ENCODE measurements around the gene TRPC4AP. TPM values are rescaled to one million over a fixed set of nuclear protein-coding genes. Genes with fewer than 3 reads are reported as not detected.

TRPC4AP gene
- total and polyA plus RNA-seq, 10 of the 15 experiments (the other 5 are each of a cell fraction or from before 2014, with no cell fraction given) = 1.1 to 61.7 (median 41.2) TPM

DNA sequence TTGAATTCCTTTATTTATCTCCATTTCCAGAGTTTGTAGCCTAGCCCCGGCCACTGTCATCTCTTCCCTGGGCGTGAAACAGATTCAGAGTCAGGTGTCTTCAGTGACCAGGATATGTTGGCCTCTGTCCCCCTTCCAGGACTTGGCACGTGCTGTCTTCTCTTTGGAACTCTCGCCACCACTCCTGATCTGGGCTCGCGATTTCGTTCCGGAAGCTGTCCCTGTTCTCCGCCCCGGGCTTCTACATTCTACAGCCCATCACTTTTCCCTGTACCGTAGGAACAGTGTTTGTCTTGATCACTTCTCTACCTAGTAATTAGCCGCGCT, 137.7 kb downstream of the TRPC4AP start (continued):
- peak; percentile 50 to 79; a peak in 2 of 4 replicates for TF ChIP-seq BHLHE40 (IDR thresholded peaks at IDR 0.05; ENCODE audit: borderline replicate concordance in 1 of 2, low read depth in 2 of 2, low read length in 1 of 2)
- TF ChIP-seq HDAC2 (IDR thresholded peaks at IDR 0.05) = no peak

DNA sequence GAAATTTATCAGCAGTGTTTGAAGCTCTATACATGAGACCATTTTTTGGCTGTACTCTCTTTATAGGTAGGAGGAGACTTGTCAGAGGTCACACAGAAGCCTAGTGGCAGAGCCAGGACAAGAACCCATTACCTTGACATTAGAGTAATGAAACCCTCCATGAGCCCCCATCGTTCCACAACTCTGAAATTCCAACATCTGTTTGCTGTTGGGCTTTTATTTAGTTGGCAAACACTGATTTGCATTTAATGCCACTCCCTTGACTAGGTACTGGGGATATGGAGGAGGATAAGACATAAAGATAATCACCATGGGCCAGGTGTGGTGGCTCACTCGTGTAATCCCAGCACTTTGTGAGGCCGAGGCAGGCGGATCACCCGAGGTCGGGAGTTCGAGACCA, 138.6 kb downstream of the TRPC4AP start:
- Histone ChIP-seq H3K27ac (ENCODE audit: control insufficient read depth, insufficient read depth) (no peak overlapping the region), H3K9ac (ENCODE audit: control insufficient read depth, insufficient read depth, low read length) (no peak overlapping the region), H4K20me1 (ENCODE audit: control insufficient read depth, insufficient read depth) (no peaks in the 10 kb centered on the region), H3K9me3 (replicated peaks; ENCODE audit: control insufficient read depth, insufficient read depth, low read length) (no peaks in the 10 kb centered on the region), H3K79me2 (ENCODE audit: control insufficient read depth, insufficient read depth, low read length) (0 out of 2 replicates have a peak, but pooled peaks cover 2% of the 10 kb centered on the region), H3K36me3 (ENCODE audit: control insufficient read depth in 2 of 2, insufficient read depth in 2 of 2, low read length in 1 of 2) (no peaks in the 10 kb centered on the region; a peak in 1 of 4 replicates), H3K4me2 (ENCODE audit: control insufficient read depth, insufficient read depth) (no peak overlapping the region), H2AFZ (ENCODE audit: control insufficient read depth, low read depth, low read length) (no peak overlapping the region), H3K27me3 (replicated peaks in 1 of 2; ENCODE audit: control insufficient read depth in 2 of 2, insufficient read depth in 2 of 2, low read length in 1 of 2) (no peaks in the 10 kb centered on the region), H3K4me3 (no peak overlapping the region), H3K4me1 (ENCODE audit: control insufficient read depth, insufficient read depth, low read length) (peaks cover 8% of the 10 kb centered on the region)
- ChIA-PET SMC1A (ENCODE audit: uncharacterized antibody, unreplicated experiment) (no interaction called here), POLR2A (no interaction called here), CTCF (interaction anchor here (0.7 kb wide), 1 partner anchor 19 kb away, joined by 3 read pairs; no protein-coding TSS in a partner anchor), RAD21 (ENCODE audit: unreplicated experiment) (no interaction called here)
- in situ Hi-C loops (cut with MboI) = no loop called here
- DNase-seq (ENCODE audit: low read depth, low spot score) (no peak), ATAC-seq (no peak), FAIRE-seq (no peak)
- WGBS (ENCODE audit: insufficient coverage, insufficient replicate concordance, low lambda C conversion rate, missing lambda C conversion rate) = 100% methylated on average over 7 of the region's 7 CpGs
- no TSS peak for BruUV-seq (replicated peaks)
- intact Hi-C loops (cut with micrococcal nuclease; ENCODE audit: unreplicated experiment) = no loop called here
- TF ChIP-seq CBFB (IDR thresholded peaks at IDR 0.05; ENCODE audit: low read depth) (no peak), PML (IDR thresholded peaks at IDR 0.05; ENCODE audit: low read length) (no peak), ATF7 (IDR thresholded peaks at IDR 0.05; ENCODE audit: low read depth) (no peak), SUZ12 (IDR thresholded peaks at IDR 0.05; ENCODE audit: unreplicated experiment) (no peak), ZZZ3 (IDR thresholded peaks at IDR 0.05; ENCODE audit: control insufficient read depth, insufficient read length, low read depth) (no peak)
- TF ChIP-seq, protein P1, sequence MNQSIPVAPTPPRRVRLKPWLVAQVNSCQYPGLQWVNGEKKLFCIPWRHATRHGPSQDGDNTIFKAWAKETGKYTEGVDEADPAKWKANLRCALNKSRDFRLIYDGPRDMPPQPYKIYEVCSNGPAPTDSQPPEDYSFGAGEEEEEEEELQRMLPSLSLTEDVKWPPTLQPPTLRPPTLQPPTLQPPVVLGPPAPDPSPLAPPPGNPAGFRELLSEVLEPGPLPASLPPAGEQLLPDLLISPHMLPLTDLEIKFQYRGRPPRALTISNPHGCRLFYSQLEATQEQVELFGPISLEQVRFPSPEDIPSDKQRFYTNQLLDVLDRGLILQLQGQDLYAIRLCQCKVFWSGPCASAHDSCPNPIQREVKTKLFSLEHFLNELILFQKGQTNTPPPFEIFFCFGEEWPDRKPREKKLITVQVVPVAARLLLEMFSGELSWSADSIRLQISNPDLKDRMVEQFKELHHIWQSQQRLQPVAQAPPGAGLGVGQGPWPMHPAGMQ (IDR thresholded peaks at IDR 0.05; ENCODE audit: borderline replicate concordance) = no peak
- TF ChIP-seq, protein P2, sequence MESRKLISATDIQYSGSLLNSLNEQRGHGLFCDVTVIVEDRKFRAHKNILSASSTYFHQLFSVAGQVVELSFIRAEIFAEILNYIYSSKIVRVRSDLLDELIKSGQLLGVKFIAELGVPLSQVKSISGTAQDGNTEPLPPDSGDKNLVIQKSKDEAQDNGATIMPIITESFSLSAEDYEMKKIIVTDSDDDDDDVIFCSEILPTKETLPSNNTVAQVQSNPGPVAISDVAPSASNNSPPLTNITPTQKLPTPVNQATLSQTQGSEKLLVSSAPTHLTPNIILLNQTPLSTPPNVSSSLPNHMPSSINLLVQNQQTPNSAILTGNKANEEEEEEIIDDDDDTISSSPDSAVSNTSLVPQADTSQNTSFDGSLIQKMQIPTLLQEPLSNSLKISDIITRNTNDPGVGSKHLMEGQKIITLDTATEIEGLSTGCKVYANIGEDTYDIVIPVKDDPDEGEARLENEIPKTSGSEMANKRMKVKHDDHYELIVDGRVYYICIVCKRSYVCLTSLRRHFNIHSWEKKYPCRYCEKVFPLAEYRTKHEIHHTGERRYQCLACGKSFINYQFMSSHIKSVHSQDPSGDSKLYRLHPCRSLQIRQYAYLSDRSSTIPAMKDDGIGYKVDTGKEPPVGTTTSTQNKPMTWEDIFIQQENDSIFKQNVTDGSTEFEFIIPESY (IDR thresholded peaks at IDR 0.05) = no peak
- TF ChIP-seq, protein P3, sequence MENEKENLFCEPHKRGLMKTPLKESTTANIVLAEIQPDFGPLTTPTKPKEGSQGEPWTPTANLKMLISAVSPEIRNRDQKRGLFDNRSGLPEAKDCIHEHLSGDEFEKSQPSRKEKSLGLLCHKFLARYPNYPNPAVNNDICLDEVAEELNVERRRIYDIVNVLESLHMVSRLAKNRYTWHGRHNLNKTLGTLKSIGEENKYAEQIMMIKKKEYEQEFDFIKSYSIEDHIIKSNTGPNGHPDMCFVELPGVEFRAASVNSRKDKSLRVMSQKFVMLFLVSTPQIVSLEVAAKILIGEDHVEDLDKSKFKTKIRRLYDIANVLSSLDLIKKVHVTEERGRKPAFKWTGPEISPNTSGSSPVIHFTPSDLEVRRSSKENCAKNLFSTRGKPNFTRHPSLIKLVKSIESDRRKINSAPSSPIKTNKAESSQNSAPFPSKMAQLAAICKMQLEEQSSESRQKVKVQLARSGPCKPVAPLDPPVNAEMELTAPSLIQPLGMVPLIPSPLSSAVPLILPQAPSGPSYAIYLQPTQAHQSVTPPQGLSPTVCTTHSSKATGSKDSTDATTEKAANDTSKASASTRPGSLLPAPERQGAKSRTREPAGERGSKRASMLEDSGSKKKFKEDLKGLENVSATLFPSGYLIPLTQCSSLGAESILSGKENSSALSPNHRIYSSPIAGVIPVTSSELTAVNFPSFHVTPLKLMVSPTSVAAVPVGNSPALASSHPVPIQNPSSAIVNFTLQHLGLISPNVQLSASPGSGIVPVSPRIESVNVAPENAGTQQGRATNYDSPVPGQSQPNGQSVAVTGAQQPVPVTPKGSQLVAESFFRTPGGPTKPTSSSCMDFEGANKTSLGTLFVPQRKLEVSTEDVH (IDR thresholded peaks at IDR 0.05; ENCODE audit: low read depth, partially characterized antibody) = no peak
- TF ChIP-seq, protein P4, sequence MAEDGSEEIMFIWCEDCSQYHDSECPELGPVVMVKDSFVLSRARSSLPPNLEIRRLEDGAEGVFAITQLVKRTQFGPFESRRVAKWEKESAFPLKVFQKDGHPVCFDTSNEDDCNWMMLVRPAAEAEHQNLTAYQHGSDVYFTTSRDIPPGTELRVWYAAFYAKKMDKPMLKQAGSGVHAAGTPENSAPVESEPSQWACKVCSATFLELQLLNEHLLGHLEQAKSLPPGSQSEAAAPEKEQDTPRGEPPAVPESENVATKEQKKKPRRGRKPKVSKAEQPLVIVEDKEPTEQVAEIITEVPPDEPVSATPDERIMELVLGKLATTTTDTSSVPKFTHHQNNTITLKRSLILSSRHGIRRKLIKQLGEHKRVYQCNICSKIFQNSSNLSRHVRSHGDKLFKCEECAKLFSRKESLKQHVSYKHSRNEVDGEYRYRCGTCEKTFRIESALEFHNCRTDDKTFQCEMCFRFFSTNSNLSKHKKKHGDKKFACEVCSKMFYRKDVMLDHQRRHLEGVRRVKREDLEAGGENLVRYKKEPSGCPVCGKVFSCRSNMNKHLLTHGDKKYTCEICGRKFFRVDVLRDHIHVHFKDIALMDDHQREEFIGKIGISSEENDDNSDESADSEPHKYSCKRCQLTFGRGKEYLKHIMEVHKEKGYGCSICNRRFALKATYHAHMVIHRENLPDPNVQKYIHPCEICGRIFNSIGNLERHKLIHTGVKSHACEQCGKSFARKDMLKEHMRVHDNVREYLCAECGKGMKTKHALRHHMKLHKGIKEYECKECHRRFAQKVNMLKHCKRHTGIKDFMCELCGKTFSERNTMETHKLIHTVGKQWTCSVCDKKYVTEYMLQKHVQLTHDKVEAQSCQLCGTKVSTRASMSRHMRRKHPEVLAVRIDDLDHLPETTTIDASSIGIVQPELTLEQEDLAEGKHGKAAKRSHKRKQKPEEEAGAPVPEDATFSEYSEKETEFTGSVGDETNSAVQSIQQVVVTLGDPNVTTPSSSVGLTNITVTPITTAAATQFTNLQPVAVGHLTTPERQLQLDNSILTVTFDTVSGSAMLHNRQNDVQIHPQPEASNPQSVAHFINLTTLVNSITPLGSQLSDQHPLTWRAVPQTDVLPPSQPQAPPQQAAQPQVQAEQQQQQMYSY (CRISPR knock-in tag; IDR thresholded peaks at IDR 0.05) = no peak

Data from GM12878 (cell line).